HK-2 (cell line): ENCODE measurements around the gene SPRED2.

Source experiments
- DNase-seq: peaks from one replicate; pipeline ENCODE4 v3.0.0-alpha.2; 2018; ENCODE audit not compliant: unreplicated experiment

SPRED2 gene

GRCh38 chr2:65432227-65433190, at the start of gene SPRED2:
SPRED2 (minus strand) TSS chr2:65432599; CDS start chr2:65431987, 612 bp downstream.
- DNase-seq = peak; percentile 88

GRCh38 chr2:65481961-65482360, 49.6 kb upstream of the SPRED2 start:
- no peak for DNase-seq

GRCh38 chr2:65479524-65479923, 47.1 kb upstream of the SPRED2 start:
- no peak for DNase-seq

- DNase-seq = no peak
Measured at GRCh38 chr2:65478498-65479135, 46.2 kb upstream of the SPRED2 start.

- DNase-seq = no peak
Measured at GRCh38 chr2:65477590-65477989, 45.2 kb upstream of the SPRED2 start.

- no peak for DNase-seq
Measured at GRCh38 chr2:65476778-65477177, 44.4 kb upstream of the SPRED2 start.

- DNase-seq = no peak
Measured at GRCh38 chr2:65475000-65475399, 42.6 kb upstream of the SPRED2 start.

GRCh38 chr2:65473045-65473444, 40.6 kb upstream of the SPRED2 start:
- DNase-seq = no peak

GRCh38 chr2:65471409-65471808, 39.0 kb upstream of the SPRED2 start:
- DNase-seq = no peak

- DNase-seq = no peak
Measured at GRCh38 chr2:65466551-65466950, 34.2 kb upstream of the SPRED2 start.

GRCh38 chr2:65465857-65466256, 33.5 kb upstream of the SPRED2 start:
- no peak for DNase-seq

- DNase-seq = no peak
Measured at GRCh38 chr2:65465124-65465523, 32.7 kb upstream of the SPRED2 start.

GRCh38 chr2:65464604-65465003, 32.2 kb upstream of the SPRED2 start:
- DNase-seq = no peak

GRCh38 chr2:65458999-65459398, 26.6 kb upstream of the SPRED2 start:
- DNase-seq = peak; percentile 11

GRCh38 chr2:65456886-65457285, 24.5 kb upstream of the SPRED2 start:
- no peak for DNase-seq

GRCh38 chr2:65456064-65456463, 23.7 kb upstream of the SPRED2 start:
- peak; percentile 27 for DNase-seq

- DNase-seq = no peak
Measured at GRCh38 chr2:65453916-65454315, 21.5 kb upstream of the SPRED2 start.

GRCh38 chr2:65452150-65452895, 19.9 kb upstream of the SPRED2 start:
- DNase-seq = no peak

GRCh38 chr2:65450810-65451209, 18.4 kb upstream of the SPRED2 start:
- no peak for DNase-seq

- no peak for DNase-seq
Measured at GRCh38 chr2:65450393-65450792, 18.0 kb upstream of the SPRED2 start.

GRCh38 chr2:65443509-65444186, 11.2 kb upstream of the SPRED2 start:
- DNase-seq = no peak
